GM23248 (cell line): ENCODE data around the gene ZNF143. TPM values are rescaled to one million over a fixed set of nuclear protein-coding genes. Genes with fewer than 3 reads are reported as not detected.

ENCODE experiments used
- DNase-seq: peaks from one replicate; pipeline ENCODE4 v3.0.0-alpha.2; 2015
- H2AFZ ChIP-seq: fragments of 200-600 bp; sonication (generic); 2 replicates; pipeline ENCODE4 v1.6.1; 2016; ENCODE audit warnings: antibody characterized with exemption
- H3F3A ChIP-seq: fragments of 200-600 bp; sonication (generic); 2 replicates; pipeline ENCODE4 v1.6.1; 2016; ENCODE audit warnings: mild to moderate bottlenecking, antibody characterized with exemption, mixed run types; ENCODE audit not compliant: insufficient read depth
- H3K27ac ChIP-seq: fragments of 200-600 bp; sonication (generic); 2 replicates; pipeline ENCODE4 v1.5.1; 2016; ENCODE audit warnings: mild to moderate bottlenecking
- H3K27me3 ChIP-seq: fragments of 200-600 bp; sonication (generic); replicated peaks from 2 replicates; pipeline ENCODE4 v1.6.1; 2016; ENCODE audit warnings: mild to moderate bottlenecking; ENCODE audit not compliant: insufficient read depth
- H3K36me3 ChIP-seq: fragments of 200-600 bp; sonication (generic); 2 replicates; pipeline ENCODE4 v1.6.1; 2016; ENCODE audit warnings: low read depth, mild to moderate bottlenecking
- H3K4me1 ChIP-seq: fragments of 200-600 bp; sonication (generic); 2 replicates; pipeline ENCODE4 v1.6.1; 2016; ENCODE audit warnings: mild to moderate bottlenecking; ENCODE audit not compliant: insufficient read depth
- H3K4me2 ChIP-seq: fragments of 200-600 bp; sonication (generic); one replicate; pipeline ENCODE4 v1.6.1; 2016; ENCODE audit warnings: mild to moderate bottlenecking; ENCODE audit not compliant: unreplicated experiment
- H3K4me3 ChIP-seq: fragments of 200-600 bp; sonication (generic); 2 replicates; pipeline ENCODE4 v1.5.1; 2016; ENCODE audit warnings: mild to moderate bottlenecking
- H3K79me2 ChIP-seq: fragments of 200-600 bp; sonication (generic); 2 replicates; pipeline ENCODE4 v1.6.1; 2016; ENCODE audit warnings: mild to moderate bottlenecking; ENCODE audit not compliant: insufficient read depth
- H3K9ac ChIP-seq: fragments of 200-600 bp; sonication (generic); 2 replicates; pipeline ENCODE4 v1.6.1; 2016; ENCODE audit warnings: mild to moderate bottlenecking
- H3K9me2 ChIP-seq: fragments of 200-600 bp; sonication (generic); 2 replicates; pipeline ENCODE4 v1.6.1; 2016; ENCODE audit warnings: mixed run types, mild to moderate bottlenecking, moderate library complexity; ENCODE audit not compliant: insufficient read depth
- H3K9me3 ChIP-seq: fragments of 200-600 bp; sonication (generic); one replicate; pipeline ENCODE4 v1.6.1; 2017; ENCODE audit warnings: low read depth
- H4K20me1 ChIP-seq: fragments of 200-600 bp; sonication (generic); 2 replicates; pipeline ENCODE4 v1.6.0; 2016; ENCODE audit not compliant: insufficient read depth
- EZH2 ChIP-seq: fragments of 200-600 bp; sonication (generic); IDR thresholded peaks from 2 replicates; pipeline ENCODE4 v1.6.1; 2018; ENCODE audit warnings: antibody characterized with exemption, mild to moderate bottlenecking; ENCODE audit not compliant: insufficient read depth, poor library complexity, severe bottlenecking
- EZH2phosphoT487 ChIP-seq: fragments of 200-600 bp; sonication (generic); IDR thresholded peaks from 2 replicates; pipeline ENCODE4 v1.6.1; 2018; ENCODE audit warnings: antibody characterized with exemption, moderate library complexity, mild to moderate bottlenecking, low read depth; ENCODE audit not compliant: insufficient read depth
- WGBS, 2 experiments: methylation state at CpG; one replicate each; pipeline ENCODE4 v1.1.6; 2015 to 2017; ENCODE audit warnings: low lambda C conversion rate in 2 of 2, low coverage in 1 of 2; ENCODE audit errors: missing lambda C conversion rate in 2 of 2; 5-methylcytosine and 5-hydroxymethylcytosine counted together
- in situ Hi-C: fragments of 300-500 bp; cut with MboI; formaldehyde crosslinking; loops from 2 replicates; pipeline ENCODE4 v1.15.0; 2020
- polyA plus RNA-seq: library from polyadenylated mRNA; unstranded; fragments of >200 nt; fragmentation: Nextera tagmentation; extraction: Ambion mirVana; gene quantifications from 2 replicates; pipeline ENCODE4 v1.2.1, GENCODE V29; 2016
- total RNA-seq: library from RNA; depleted of rRNA; stranded (reverse); fragments of >200 nt; shearing (Covaris generic); gene quantifications from 2 replicates; pipeline ENCODE4 v1.2.3, GENCODE V29; 2014

ZNF143 gene
- total and polyA plus RNA-seq, 2 experiments from 2014 or later, result 16.7 to 20.5 TPM

DNA sequence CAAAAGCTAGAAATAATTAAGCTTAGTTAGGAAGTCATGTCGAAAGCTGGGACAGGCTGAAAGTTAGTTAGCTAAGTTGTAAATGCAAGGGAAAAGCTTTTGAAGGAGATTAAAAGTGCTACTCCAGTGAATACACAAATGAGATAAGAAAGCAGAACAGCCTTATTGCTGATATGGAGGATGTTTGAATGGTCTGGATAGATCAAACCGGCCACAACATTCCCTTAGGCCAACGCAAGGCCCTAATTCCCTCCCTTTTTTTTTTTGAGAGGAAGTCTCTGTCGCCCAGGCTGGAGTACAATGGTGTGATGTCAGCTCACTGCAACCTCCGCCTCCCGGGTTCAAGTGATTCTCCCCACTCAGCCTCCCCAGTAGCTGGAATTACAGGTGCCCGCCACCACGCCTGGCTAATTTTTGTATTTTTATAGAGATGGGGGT is 89.4 kb downstream of the ZNF143 start:
- Histone ChIP-seq H3K4me2 (no peak overlapping the region), H3K79me2 (no peaks in the 10 kb centered on the region), H3K4me1 (no peaks in the 10 kb centered on the region), H3K9me3 (no peaks in the 10 kb centered on the region), H3K27ac (no peak overlapping the region), H3K9ac (no peak overlapping the region), H3K36me3 (no peaks in the 10 kb centered on the region), H3K9me2 (no peaks in the 10 kb centered on the region), H4K20me1 (no peaks in the 10 kb centered on the region), H3F3A (no peaks in the 10 kb centered on the region), H3K27me3 (no peaks in the 10 kb centered on the region), H2AFZ (no peak overlapping the region), H3K4me3 (no peak overlapping the region)
- DNase-seq, result no peak
- TF ChIP-seq EZH2phosphoT487 (no peak), EZH2 (no peak)
- 83 to 87% methylated on average over 7 to 8 of the region's 8 CpGs for WGBS, 2 experiments
- in situ Hi-C loops, result no loop called here

DNA sequence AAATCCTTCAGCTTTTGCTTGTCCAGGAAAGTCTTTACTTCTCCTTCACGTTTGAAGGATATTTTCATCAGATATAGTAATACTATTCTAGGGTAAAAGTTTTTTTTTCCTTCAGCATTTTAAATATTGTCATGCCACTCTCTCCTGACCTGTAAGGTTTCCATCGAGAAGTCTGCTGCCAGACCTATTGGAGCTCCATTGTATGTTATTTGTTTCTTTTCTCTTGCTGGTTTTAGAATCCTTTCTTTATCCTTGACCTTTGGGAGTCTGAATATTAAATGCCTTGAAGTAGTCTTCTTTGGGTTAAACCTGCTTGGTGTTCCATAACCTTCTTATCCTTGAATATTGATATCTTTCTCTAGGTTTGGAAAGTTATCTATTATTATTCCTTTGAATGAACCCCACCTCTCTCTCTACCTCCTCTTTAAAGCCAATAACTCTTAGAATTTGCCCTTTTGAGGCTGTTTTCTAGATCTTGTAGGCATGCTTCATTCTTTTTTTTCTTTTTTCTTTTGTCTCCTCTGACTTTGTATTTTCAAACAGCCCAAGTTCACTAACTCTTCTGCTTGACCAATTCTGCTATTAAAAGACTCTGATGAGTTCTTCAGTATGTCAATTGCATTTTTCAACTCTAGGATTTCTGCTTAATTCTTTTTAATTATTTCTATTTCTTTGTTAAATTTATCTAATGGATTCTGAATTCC is 100.6 kb downstream of the ZNF143 start:
- H3K27me3 ChIP-seq, result no peaks in the 10 kb centered on the region
- H3K4me2 ChIP-seq, result no peak overlapping the region
- H2AFZ ChIP-seq, result no peak overlapping the region
- no peaks in the 10 kb centered on the region for H3K79me2 ChIP-seq
- H3F3A ChIP-seq, result peaks cover 5% of the 10 kb centered on the region
- in situ Hi-C loops, result no loop called here
- H3K36me3 ChIP-seq, result no peaks in the 10 kb centered on the region
- H3K4me1 ChIP-seq, result peaks cover 10% of the 10 kb centered on the region
- DNase-seq, result no peak
- H3K9ac ChIP-seq, result no peak overlapping the region
- TF ChIP-seq EZH2 (no peak), EZH2phosphoT487 (no peak)
- H3K27ac ChIP-seq, result no peak overlapping the region
- WGBS, 2 experiments, result 92 to 95% methylated on average over 2 of the region's 2 CpGs
- no peaks in the 10 kb centered on the region for H4K20me1 ChIP-seq
- H3K9me3 ChIP-seq, result no peaks in the 10 kb centered on the region
- no peak overlapping the region for H3K4me3 ChIP-seq
- no peaks in the 10 kb centered on the region for H3K9me2 ChIP-seq

GRCh38 chr11:9562716-9563115 is 101.9 kb downstream of the ZNF143 start:
- Histone ChIP-seq H2AFZ (no peak overlapping the region), H3K27me3 (no peaks in the 10 kb centered on the region), H3K4me1 (peaks cover 21% of the 10 kb centered on the region), H3K79me2 (no peaks in the 10 kb centered on the region), H3F3A (peaks cover 10% of the 10 kb centered on the region), H3K9ac (no peak overlapping the region), H3K27ac (no peak overlapping the region), H3K4me2 (no peak overlapping the region), H4K20me1 (no peaks in the 10 kb centered on the region), H3K36me3 (no peaks in the 10 kb centered on the region), H3K9me3 (no peaks in the 10 kb centered on the region), H3K4me3 (no peak overlapping the region), H3K9me2 (no peaks in the 10 kb centered on the region)
- DNase-seq, result no peak
- in situ Hi-C loops, result no loop called here
- TF ChIP-seq EZH2 (no peak), EZH2phosphoT487 (no peak)

DNA sequence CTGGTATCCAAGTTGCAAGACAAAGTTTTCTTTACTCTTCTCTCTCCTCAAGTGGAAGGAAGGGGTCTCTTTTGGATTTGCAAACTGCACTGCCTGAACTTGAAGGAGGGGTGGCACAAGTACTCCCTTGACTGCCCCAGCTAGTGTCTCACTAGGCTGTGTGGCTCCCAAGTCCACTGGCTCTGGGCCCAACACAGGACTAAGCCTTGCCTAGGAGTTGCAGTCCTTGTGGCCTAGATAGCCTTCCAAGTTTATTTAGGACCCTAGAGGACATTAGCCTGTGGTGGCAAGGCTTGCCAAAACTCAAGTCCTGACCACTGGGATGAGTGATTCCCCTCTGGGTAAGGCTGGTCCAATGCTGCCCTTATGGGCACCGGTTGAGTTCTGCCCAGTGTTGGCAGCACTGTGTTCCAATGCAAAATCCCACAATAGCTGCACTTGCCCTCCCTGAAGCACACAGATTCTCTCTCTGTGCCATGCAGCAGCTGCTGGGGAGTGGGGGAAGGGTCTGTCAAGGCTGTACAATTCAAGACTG is 102.5 kb downstream of the ZNF143 start:
- 93 to 100% methylated on average over 1 of the region's 1 CpG for WGBS, 2 experiments
- Histone ChIP-seq H3K79me2 (no peaks in the 10 kb centered on the region), H3K27ac (no peak overlapping the region), H3K4me1 (peaks cover 25% of the 10 kb centered on the region), H2AFZ (no peak overlapping the region), H3K36me3 (no peaks in the 10 kb centered on the region), H3K4me2 (no peak overlapping the region), H3F3A (peaks cover 14% of the 10 kb centered on the region), H3K9me2 (no peaks in the 10 kb centered on the region), H3K9me3 (no peaks in the 10 kb centered on the region), H3K9ac (no peak overlapping the region), H4K20me1 (no peaks in the 10 kb centered on the region), H3K27me3 (no peaks in the 10 kb centered on the region), H3K4me3 (no peak overlapping the region)
- in situ Hi-C loops, result no loop called here
- TF ChIP-seq EZH2, result no peak
- TF ChIP-seq EZH2phosphoT487, result no peak
- no peak for DNase-seq
